Mesendoderm (in vitro differentiated cells): ENCODE measurements around the gene SLC36A3.
"Not testable (repeated sequence)": the region's sequence is repeated elsewhere in the genome, so short reads cannot be mapped to it uniquely, and the experiment has no call there.

Experiments
- DNase-seq: peaks from one replicate; pipeline ENCODE4 v3.0.0; 2013
- H2AK5ac ChIP-seq: 2 replicates; pipeline ENCODE4 v1.6.1; 2013; ENCODE audit warnings: low read length, inconsistent platforms
- H2BK120ac ChIP-seq: 2 replicates; pipeline ENCODE4 v1.6.1; 2013; ENCODE audit warnings: low read depth, mild to moderate bottlenecking, low read length, moderate library complexity, mixed read lengths
- H2BK15ac ChIP-seq: replicated peaks from 2 replicates; pipeline ENCODE4 v1.6.1; 2013; ENCODE audit warnings: low read depth, mild to moderate bottlenecking, moderate library complexity
- H2BK5ac ChIP-seq: 2 replicates; pipeline ENCODE4 v1.6.1; 2013; ENCODE audit warnings: low read length, inconsistent platforms
- H3K18ac ChIP-seq: 2 replicates; pipeline ENCODE4 v1.6.1; 2013; ENCODE audit warnings: mild to moderate bottlenecking, low read length, mixed read lengths
- H3K23ac ChIP-seq: one replicate; pipeline ENCODE4 v1.6.1; 2013; ENCODE audit warnings: low read length
- H3K27ac ChIP-seq: 2 replicates; pipeline ENCODE4 v1.5.1; 2013; ENCODE audit warnings: low read depth, mild to moderate bottlenecking, inconsistent platforms, low read length, moderate library complexity
- H3K27me3 ChIP-seq: 2 replicates; pipeline ENCODE4 v1.6.1; 2013; ENCODE audit warnings: low read length, control low read depth, mild to moderate bottlenecking, inconsistent platforms; ENCODE audit not compliant: insufficient read depth, poor library complexity
- H3K36me3 ChIP-seq: 2 replicates; pipeline ENCODE4 v1.6.1; 2013; ENCODE audit warnings: low read length, inconsistent platforms; ENCODE audit not compliant: control insufficient read depth, insufficient read depth
- H3K4ac ChIP-seq: one replicate; pipeline ENCODE4 v1.6.1; 2013; ENCODE audit warnings: low read depth, mild to moderate bottlenecking, low read length, moderate library complexity
- H3K4me1 ChIP-seq: 2 replicates; pipeline ENCODE4 v1.6.1; 2013; ENCODE audit warnings: low read depth, low read length, inconsistent platforms; ENCODE audit not compliant: control insufficient read depth
- H3K4me2 ChIP-seq: 2 replicates; pipeline ENCODE4 v1.6.1; 2013; ENCODE audit warnings: low read length
- H3K4me3 ChIP-seq: 2 replicates; pipeline ENCODE4 v1.5.1; 2013; ENCODE audit warnings: mild to moderate bottlenecking, low read length
- H3K56ac ChIP-seq: one replicate; pipeline ENCODE4 v1.6.1; 2013; ENCODE audit warnings: low read length
- H3K79me1 ChIP-seq: 2 replicates; pipeline ENCODE4 v1.6.1; 2013; ENCODE audit warnings: low read length, inconsistent platforms
- H3K79me2 ChIP-seq: 2 replicates; pipeline ENCODE4 v1.6.1; 2013; ENCODE audit warnings: mild to moderate bottlenecking, low read length; ENCODE audit not compliant: control insufficient read depth, insufficient read depth
- H3K9ac ChIP-seq: 2 replicates; pipeline ENCODE4 v1.6.1; 2013; ENCODE audit warnings: low read length, inconsistent platforms
- H4K5ac ChIP-seq: one replicate; pipeline ENCODE4 v1.6.1; 2013; ENCODE audit warnings: low read length
- H4K8ac ChIP-seq: one replicate; pipeline ENCODE4 v1.6.1; 2013; ENCODE audit warnings: low read depth, mild to moderate bottlenecking, control low read depth, low read length, moderate library complexity
- WGBS: extraction: QIAGEN DNeasy Blood & Tissue Kit; methylation state at CpG from one replicate; pipeline ENCODE4 v1.1.7; 2013; ENCODE audit warnings: low lambda C conversion rate, missing lambda C conversion rate; ENCODE audit not compliant: insufficient coverage; ENCODE audit errors: extremely low coverage; 5-methylcytosine and 5-hydroxymethylcytosine counted together

The SLC36A3 gene

DNA sequence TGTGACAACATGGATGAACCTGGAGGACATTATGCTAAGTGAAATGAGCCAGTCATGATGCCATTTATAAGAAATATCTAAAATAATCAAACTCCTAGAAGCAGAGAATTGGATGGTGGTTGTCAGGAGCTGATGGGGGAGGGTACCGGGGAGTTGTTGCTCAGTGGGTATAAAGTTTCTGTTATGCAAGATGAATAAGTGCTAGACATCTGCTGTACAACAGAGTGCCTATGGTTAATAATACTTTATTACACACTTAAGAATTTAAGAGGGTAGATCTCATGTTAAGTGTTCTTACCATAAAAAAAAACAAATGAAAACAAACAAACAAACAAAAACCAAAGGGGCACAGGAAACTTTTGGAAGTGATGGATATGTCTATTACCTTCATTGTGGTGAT lies 66.7 kb downstream of the SLC36A3 start:
- Histone ChIP-seq H2AK5ac (no peak overlapping the region), H3K27me3 (no peaks in the 10 kb centered on the region), H3K79me2 (no peaks in the 10 kb centered on the region), H3K4me2 (no peak overlapping the region), H3K79me1 (no peaks in the 10 kb centered on the region), H3K18ac (no peak overlapping the region), H4K8ac (no peak overlapping the region), H3K4ac (no peak overlapping the region), H3K27ac (no peak overlapping the region), H3K4me1 (peaks cover 4% of the 10 kb centered on the region), H3K23ac (no peak overlapping the region), H3K4me3 (no peak overlapping the region), H4K5ac (no peak overlapping the region), H2BK15ac (no peak overlapping the region), H2BK5ac (no peak overlapping the region), H3K56ac (no peak overlapping the region), H3K9ac (no peak overlapping the region), H2BK120ac (no peak overlapping the region), H3K36me3 (no peaks in the 10 kb centered on the region)
- no CpG with 5 or more reads among the region's 1 CpG for WGBS
- DNase-seq: no peak

- H3K4me3 ChIP-seq, H3K4me1 ChIP-seq, DNase-seq, H3K27me3 ChIP-seq, H2BK120ac ChIP-seq, H2AK5ac ChIP-seq, H3K18ac ChIP-seq, H3K23ac ChIP-seq, H2BK15ac ChIP-seq, H4K5ac ChIP-seq, H3K27ac ChIP-seq, H4K8ac ChIP-seq, H3K36me3 ChIP-seq, H2BK5ac ChIP-seq, H3K79me1 ChIP-seq, H3K9ac ChIP-seq, H3K4ac ChIP-seq, H3K4me2 ChIP-seq, H3K56ac ChIP-seq, H3K79me2 ChIP-seq: not testable (repeated sequence)
- WGBS: no CpG with 5 or more reads among the region's 6 CpGs
Observed at GRCh38 chr5:151235239-151235571, 68.4 kb downstream of the SLC36A3 start.

DNA sequence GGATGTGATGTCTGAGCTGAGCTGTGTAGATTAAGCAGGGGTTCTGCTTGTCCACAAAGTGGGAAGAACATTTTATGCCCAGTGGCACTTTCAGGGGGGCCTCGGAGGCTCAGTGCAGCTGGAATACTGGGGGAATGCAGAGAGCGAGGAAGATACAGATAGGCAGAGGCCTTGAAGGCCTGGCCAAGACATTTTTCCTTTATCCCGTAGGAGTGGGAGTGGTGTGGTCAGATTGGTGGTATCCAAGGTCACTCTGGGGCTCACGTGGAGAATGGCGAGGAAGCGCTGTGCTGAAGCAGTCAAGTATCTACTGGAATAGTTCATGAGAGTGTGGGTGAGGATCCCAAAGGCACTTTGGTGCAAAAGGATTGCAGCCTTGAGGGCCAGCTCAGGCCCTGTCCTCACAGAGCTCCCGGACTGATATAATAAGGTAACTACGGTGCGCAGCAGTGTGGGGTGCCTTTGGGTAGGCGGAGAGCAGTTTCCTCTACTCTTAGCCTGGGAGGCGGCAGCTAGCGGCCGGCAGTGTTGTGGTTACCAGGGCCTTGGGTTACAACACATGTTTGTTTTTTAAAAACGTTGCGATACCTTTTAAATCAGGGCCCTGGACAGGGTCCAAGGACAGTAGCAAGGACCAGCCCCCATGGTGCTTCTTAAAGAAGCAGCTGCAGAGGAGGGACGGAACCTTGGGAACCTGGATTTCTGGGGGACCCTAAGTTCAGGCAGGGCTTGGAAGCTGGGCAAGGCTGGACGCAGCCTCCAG lies 68.9 kb downstream of the SLC36A3 start:
- no peak for DNase-seq
- H3K4me3 ChIP-seq: no peak overlapping the region

GRCh38 chr5:151233616-151234085 lies 69.9 kb downstream of the SLC36A3 start:
- Histone ChIP-seq H3K27me3 (no peaks in the 10 kb centered on the region), H4K8ac (no peak overlapping the region), H3K23ac (no peak overlapping the region), H2BK15ac (no peak overlapping the region), H4K5ac (no peak overlapping the region), H2BK5ac (no peak overlapping the region), H3K4me1 (no peaks in the 10 kb centered on the region), H3K36me3 (no peaks in the 10 kb centered on the region), H2AK5ac (no peak overlapping the region), H3K27ac (no peak overlapping the region), H3K4me3 (no peak overlapping the region), H3K4ac (no peak overlapping the region), H3K79me2 (no peaks in the 10 kb centered on the region), H3K9ac (no peak overlapping the region), H3K56ac (no peak overlapping the region), H3K18ac (no peak overlapping the region), H3K79me1 (no peaks in the 10 kb centered on the region), H2BK120ac (no peak overlapping the region), H3K4me2 (no peak overlapping the region)
- DNase-seq: no peak
- no CpG with 5 or more reads among the region's 8 CpGs for WGBS

More for the DNA sequence above, 68.9 kb downstream of the SLC36A3 start:
- Histone ChIP-seq H4K5ac (no peak overlapping the region), H2BK5ac (no peak overlapping the region), H3K79me2 (no peaks in the 10 kb centered on the region), H2BK120ac (no peak overlapping the region), H3K36me3 (no peaks in the 10 kb centered on the region), H4K8ac (no peak overlapping the region), H3K56ac (no peak overlapping the region), H3K4ac (no peak overlapping the region), H3K23ac (no peak overlapping the region), H3K18ac (no peak overlapping the region), H3K4me1 (no peaks in the 10 kb centered on the region), H3K79me1 (no peaks in the 10 kb centered on the region), H3K9ac (no peak overlapping the region), H3K27ac (no peak overlapping the region), H2BK15ac (no peak overlapping the region), H2AK5ac (no peak overlapping the region), H3K27me3 (no peaks in the 10 kb centered on the region), H3K4me2 (no peak overlapping the region)
- no CpG with 5 or more reads among the region's 17 CpGs for WGBS

DNA sequence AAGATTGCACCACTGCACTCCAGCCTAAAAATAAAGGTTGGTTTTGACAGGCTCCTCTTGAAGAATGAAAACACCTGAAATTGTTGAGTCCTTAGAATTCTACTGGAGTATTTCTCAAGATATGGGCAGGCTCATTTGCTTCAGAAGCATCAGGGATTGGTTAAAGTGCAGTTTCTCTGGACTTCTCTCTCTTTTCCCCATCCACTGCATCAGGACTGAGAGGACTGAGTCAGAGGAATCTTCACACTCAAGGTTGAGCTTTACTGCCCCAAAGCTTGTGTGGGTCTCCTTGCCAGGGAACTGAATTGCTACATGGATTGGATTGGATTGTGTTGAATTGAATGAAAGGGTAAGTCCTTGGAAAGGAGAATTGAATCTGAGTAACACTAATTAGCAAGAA lies 72.2 kb downstream of the SLC36A3 start:
- Histone ChIP-seq H3K79me2 (no peaks in the 10 kb centered on the region), H2BK15ac (no peak overlapping the region), H3K4me3 (no peak overlapping the region), H3K9ac (no peak overlapping the region), H3K23ac (no peak overlapping the region), H3K18ac (no peak overlapping the region), H3K79me1 (no peaks in the 10 kb centered on the region), H2AK5ac (no peak overlapping the region), H2BK120ac (no peak overlapping the region), H3K56ac (no peak overlapping the region), H2BK5ac (no peak overlapping the region), H3K4ac (no peak overlapping the region), H3K27ac (no peak overlapping the region), H3K4me1 (no peaks in the 10 kb centered on the region), H3K27me3 (no peaks in the 10 kb centered on the region), H4K5ac (no peak overlapping the region), H4K8ac (no peak overlapping the region), H3K36me3 (no peaks in the 10 kb centered on the region), H3K4me2 (no peak overlapping the region)
- DNase-seq: no peak

GRCh38 chr5:151230048-151230680 lies 73.4 kb downstream of the SLC36A3 start:
- H3K9ac ChIP-seq: no peak overlapping the region
- H3K4me1 ChIP-seq: no peaks in the 10 kb centered on the region
- H3K18ac ChIP-seq: no peak overlapping the region
- no peak overlapping the region for H2BK5ac ChIP-seq
- no peak overlapping the region for H3K23ac ChIP-seq
- no peaks in the 10 kb centered on the region for H3K79me1 ChIP-seq
- H3K79me2 ChIP-seq: no peaks in the 10 kb centered on the region
- WGBS: no CpG with 5 or more reads among the region's 6 CpGs
- H2AK5ac ChIP-seq: no peak overlapping the region
- H3K27me3 ChIP-seq: no peaks in the 10 kb centered on the region
- no peak overlapping the region for H2BK120ac ChIP-seq
- no peak overlapping the region for H3K27ac ChIP-seq
- H2BK15ac ChIP-seq: no peak overlapping the region
- no peak overlapping the region for H4K8ac ChIP-seq
- no peaks in the 10 kb centered on the region for H3K36me3 ChIP-seq
- no peak overlapping the region for H3K56ac ChIP-seq
- no peak overlapping the region for H3K4me3 ChIP-seq
- no peak overlapping the region for H3K4ac ChIP-seq
- H4K5ac ChIP-seq: no peak overlapping the region
- no peak overlapping the region for H3K4me2 ChIP-seq
- no peak for DNase-seq
